H1 (cell line): ENCODE data around the gene CTDP1. TPM values are rescaled to one million over a fixed set of nuclear protein-coding genes. Genes with fewer than 3 reads are reported as not detected.

Experiments used
- CTCF ChIA-PET: fragments of 300-600 bp; sonication (Branson Sonifier 250); formaldehyde crosslinking; loops from one replicate; lab custom pipeline; 2021; ENCODE audit not compliant: partially characterized antibody; lab: Charles Lee
- POLR2A ChIA-PET: fragments of 300-600 bp; sonication (Branson Sonifier 250); formaldehyde crosslinking; loops from one replicate; lab custom pipeline; 2021; ENCODE audit warnings: inconsistent platforms; ENCODE audit not compliant: partially characterized antibody; lab: Charles Lee
- DNase-seq, 2 experiments: peaks; one replicate each; pipeline versions ENCODE4 v3.0.0 to v3.0.0-alpha.2; 2010 to 2022; ENCODE audit warnings: low spot score in 2 of 2, low read depth in 1 of 2, mixed read lengths in 1 of 2
- FAIRE-seq: peaks from 2 replicates; lab custom pipeline; 2011; peaks lifted over from hg19 to GRCh38; lab: Jason Lieb, UNC
- H2AFZ ChIP-seq: 2 replicates; pipeline ENCODE4 v1.8.1; 2012; ENCODE audit warnings: low read length, inconsistent platforms
- H2AK5ac ChIP-seq: 2 replicates; pipeline ENCODE4 v1.6.1; 2013; ENCODE audit warnings: low read depth, low read length
- H2BK120ac ChIP-seq: replicated peaks from 2 replicates; pipeline ENCODE3; 2013; ENCODE audit warnings: low read depth, low read length, inconsistent platforms
- H2BK12ac ChIP-seq: 2 replicates; pipeline ENCODE4 v1.6.1; 2013; ENCODE audit warnings: low read depth, low read length
- H2BK15ac ChIP-seq: 2 replicates; pipeline ENCODE4 v1.6.1; 2013; ENCODE audit warnings: low read length
- H2BK20ac ChIP-seq: 2 replicates; pipeline ENCODE4 v1.6.1; 2013; ENCODE audit warnings: low read length
- H2BK5ac ChIP-seq: 2 replicates; pipeline ENCODE4 v1.6.1; 2013; ENCODE audit warnings: low read depth, low read length
- H3K14ac ChIP-seq: 2 replicates; pipeline ENCODE4 v1.6.1; 2013; ENCODE audit warnings: inconsistent platforms; ENCODE audit not compliant: insufficient read length
- H3K18ac ChIP-seq: 2 replicates; pipeline ENCODE4 v1.6.1; 2013; ENCODE audit warnings: low read length; ENCODE audit errors: extremely low read depth
- H3K23ac ChIP-seq: 2 replicates; pipeline ENCODE4 v1.6.1; 2013; ENCODE audit warnings: inconsistent platforms; ENCODE audit not compliant: insufficient read length
- H3K23me2 ChIP-seq: 2 replicates; pipeline ENCODE4 v1.6.1; 2013; ENCODE audit warnings: low read depth, low read length
- H3K27ac ChIP-seq: 2 replicates; pipeline ENCODE4 v1.6.1; 2011; ENCODE audit warnings: low read depth, low read length, inconsistent platforms
- H3K27me3 ChIP-seq, 4 experiments: replicated peaks in 1 of 4; 1 replicate in 1 of 4; 2 replicates in 3 of 4; pipeline versions ENCODE4 v1.6.1 to v1.8.1; 2011 to 2013; ENCODE audit warnings: low read length in 3 of 4, mild to moderate bottlenecking in 3 of 4, inconsistent platforms in 2 of 4, mixed read lengths in 2 of 4, moderate library complexity in 1 of 4; ENCODE audit not compliant: control insufficient read depth in 3 of 4, insufficient read depth in 3 of 4; ENCODE audit errors: extremely low read depth in 1 of 4
- H3K36me3 ChIP-seq, 4 experiments: 2 replicates each; pipeline versions ENCODE4 v1.6.1 to v1.8.1; 2011 to 2013; ENCODE audit warnings: mild to moderate bottlenecking in 4 of 4, low read length in 3 of 4, moderate library complexity in 2 of 4, control low read depth in 1 of 4, inconsistent platforms in 1 of 4; ENCODE audit not compliant: insufficient read depth in 4 of 4, control insufficient read depth in 2 of 4
- H3K4ac ChIP-seq: replicated peaks from 2 replicates; pipeline ENCODE3; 2013; ENCODE audit warnings: low read length, low read depth, mixed read lengths, inconsistent platforms; ENCODE audit not compliant: insufficient read length
- H3K4me1 ChIP-seq, 4 experiments: replicated peaks in 1 of 4; 1 replicate in 1 of 4; 2 replicates in 3 of 4; pipeline versions ENCODE4 v1.6.1 to v1.8.1; 2011 to 2013; ENCODE audit warnings: low read length in 3 of 4, inconsistent platforms in 2 of 4, mixed read lengths in 1 of 4; ENCODE audit not compliant: insufficient read depth in 4 of 4, control insufficient read depth in 3 of 4
- H3K4me2 ChIP-seq, 2 experiments: 2 replicates each; pipeline versions ENCODE4 v1.6.1 to v1.8.1; 2011 to 2013; ENCODE audit warnings: low read depth in 2 of 2, low read length in 2 of 2, control low read depth in 1 of 2, inconsistent platforms in 1 of 2, mild to moderate bottlenecking in 1 of 2; ENCODE audit not compliant: insufficient read depth in 1 of 2
- H3K4me3 ChIP-seq, 4 experiments: fragments of 200-600, 300-600 bp in 1 of 4; sonication (generic), shearing (Covaris generic), sonication (Bioruptor Twin) in 1 of 4; 2 replicates each; pipeline versions ENCODE4 v1.5.1 to v1.8.1; 2011 to 2016; ENCODE audit warnings: low read length in 4 of 4, low read depth in 3 of 4, control low read depth in 2 of 4, inconsistent platforms in 2 of 4, mild to moderate bottlenecking in 2 of 4, mixed read lengths in 1 of 4, moderate library complexity in 1 of 4; ENCODE audit not compliant: insufficient read depth in 2 of 4; ENCODE audit errors: extremely low read depth in 1 of 4
- H3K56ac ChIP-seq: replicated peaks from 2 replicates; pipeline ENCODE3; 2013; ENCODE audit warnings: low read depth, mild to moderate bottlenecking, mixed read lengths, low read length, inconsistent platforms; ENCODE audit not compliant: insufficient read length
- H3K79me1 ChIP-seq: 2 replicates; pipeline ENCODE4 v1.6.1; 2013; ENCODE audit warnings: low read depth, low read length, control low read depth
- H3K79me2 ChIP-seq, 2 experiments: 2 replicates each; pipeline versions ENCODE4 v1.6.1 to v1.8.1; 2012 to 2013; ENCODE audit warnings: low read length in 2 of 2, mild to moderate bottlenecking in 2 of 2, inconsistent platforms in 1 of 2; ENCODE audit not compliant: insufficient read depth in 2 of 2, control insufficient read depth in 1 of 2
- H3K9ac ChIP-seq, 4 experiments: replicated peaks in 1 of 4; 1 replicate in 1 of 4; 2 replicates in 3 of 4; pipeline versions ENCODE4 v1.6.1 to v1.8.1; 2011 to 2013; ENCODE audit warnings: low read depth in 3 of 4, low read length in 3 of 4, control low read depth in 2 of 4, mild to moderate bottlenecking in 2 of 4, moderate library complexity in 2 of 4, inconsistent platforms in 1 of 4; ENCODE audit errors: extremely low read depth in 1 of 4
- H3K9me3 ChIP-seq, 2 experiments: 2 replicates each; pipeline versions ENCODE4 v1.6.1 to v1.8.1; 2012 to 2013; ENCODE audit warnings: mild to moderate bottlenecking in 2 of 2, moderate library complexity in 2 of 2, control low read depth in 1 of 2, inconsistent platforms in 1 of 2, low read depth in 1 of 2, low read length in 1 of 2, mixed read lengths in 1 of 2; ENCODE audit not compliant: insufficient read depth in 2 of 2
- H4K20me1 ChIP-seq, 2 experiments: replicated peaks in 1 of 2; 2 replicates each; pipeline versions ENCODE3 to v1.8.1; 2011 to 2013; ENCODE audit warnings: inconsistent platforms in 2 of 2, low read length in 2 of 2, mild to moderate bottlenecking in 1 of 2; ENCODE audit not compliant: insufficient read depth in 2 of 2, control insufficient read depth in 1 of 2
- H4K5ac ChIP-seq: 2 replicates; pipeline ENCODE4 v1.6.1; 2013; ENCODE audit warnings: low read length, low read depth, mixed read lengths, inconsistent platforms; ENCODE audit not compliant: insufficient read length
- H4K8ac ChIP-seq: 2 replicates; pipeline ENCODE4 v1.8.0; 2013; ENCODE audit warnings: mild to moderate bottlenecking, moderate library complexity, low read length, inconsistent platforms; ENCODE audit not compliant: insufficient read depth; ENCODE audit errors: extremely low read depth
- H4K91ac ChIP-seq: replicated peaks from 2 replicates; pipeline ENCODE3; 2013; ENCODE audit warnings: low read length, mixed read lengths, inconsistent platforms; ENCODE audit not compliant: insufficient read length
- FOSL1 ChIP-seq: IDR thresholded peaks from 2 replicates; pipeline ENCODE4 v1.6.1; 2011; ENCODE audit warnings: mild to moderate bottlenecking, low read depth, low read length, moderate library complexity; ENCODE audit not compliant: insufficient read depth
- GTF2F1 ChIP-seq: IDR thresholded peaks from 2 replicates; pipeline ENCODE4 v1.6.1; 2012; ENCODE audit warnings: low read depth, low read length, improper control_type of control experiment, borderline replicate concordance
- RBBP5 ChIP-seq: IDR thresholded peaks from 2 replicates; pipeline ENCODE4 v1.7.1; 2012; ENCODE audit warnings: low read depth, mild to moderate bottlenecking, inconsistent platforms, low read length, moderate library complexity, borderline replicate concordance
- SP2 ChIP-seq: IDR thresholded peaks from 2 replicates; pipeline ENCODE4 v1.6.1; 2012; ENCODE audit warnings: mild to moderate bottlenecking, low read length, inconsistent platforms
- SUZ12 ChIP-seq: fragments of 200-600 bp; sonication (generic); IDR thresholded peaks from 2 replicates; pipeline ENCODE4 v1.6.1; 2012; ENCODE audit warnings: mild to moderate bottlenecking, inconsistent platforms, low read length, moderate library complexity, mixed read lengths
- WGBS, 2 experiments: shearing (Covaris generic) in 1 of 2; methylation state at CpG; one replicate each; pipeline versions ENCODE4 v1.1.6 to v1.1.7; 2013 to 2015; ENCODE audit warnings: low lambda C conversion rate in 2 of 2, mixed read lengths in 2 of 2, inconsistent platforms in 1 of 2, low coverage in 1 of 2, missing lambda C conversion rate in 1 of 2; ENCODE audit not compliant: insufficient replicate concordance in 2 of 2, insufficient coverage in 1 of 2, insufficient read length in 1 of 2; ENCODE audit errors: extremely low coverage in 1 of 2, missing lambda C conversion rate in 1 of 2; 5-methylcytosine and 5-hydroxymethylcytosine counted together
- polyA plus RNA-seq, 7 experiments: library from polyadenylated mRNA; depleted of rRNA in 3 of 7; stranded (reverse) in 5 of 7; unstranded in 2 of 7; fragments of >200 nt in 5 of 7; fragments of 200-250 nt in 2 of 7; gene quantifications; 1 replicate in 5 of 7; 2 replicates in 1 of 7; 4 replicates in 1 of 7; pipeline versions ENCODE4 v1.2.1 to v1.2.3, GENCODE V29; 2011 to 2013; ENCODE audit warnings: missing spikeins in 2 of 7, mixed read lengths in 2 of 7
- total RNA-seq: library from RNA; stranded (reverse); fragmentation: NEBNext Ultra II Directional; extraction: Animal tissue kit (Norgen Biotek cat#: 25700); gene quantifications from 2 replicates; pipeline ENCODE4 v1.2.1, GENCODE V29; 2021

CTDP1 gene
- total and polyA plus RNA-seq, 2 of the 8 experiments (the other 6 are each of a cell fraction or from before 2014, with no cell fraction given): 16.6 to 37.0 TPM

DNA sequence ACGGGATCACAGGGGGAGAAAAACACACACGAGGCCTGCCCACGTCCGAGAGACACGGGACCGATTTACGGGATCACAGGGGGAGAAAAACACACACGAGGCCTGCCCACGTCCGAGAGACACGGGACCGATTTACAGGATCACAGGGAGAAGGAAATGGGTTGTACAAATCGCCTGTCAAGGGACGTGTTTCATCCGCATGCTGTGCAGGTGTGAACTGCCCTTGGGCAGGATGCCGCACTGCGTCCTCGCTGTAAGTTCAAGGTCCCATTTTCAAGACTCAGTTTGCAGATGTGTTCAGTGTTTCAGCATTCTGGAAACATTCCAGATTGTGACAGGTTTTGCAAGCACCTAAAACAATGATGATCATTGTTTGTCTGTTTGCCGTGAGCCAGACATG, 115.8 kb downstream of the CTDP1 start:
- Histone ChIP-seq H3K23ac (no peak overlapping the region), H2AK5ac (no peak overlapping the region), H3K27me3 (peaks cover 22 to 43% (median 39%) of the 10 kb centered on the region in 4 experiments), H3K4me3 (no peak overlapping the region), H2BK5ac (no peak overlapping the region), H2BK120ac (no peak overlapping the region), H3K79me1 (no peaks in the 10 kb centered on the region), H3K56ac (no peak overlapping the region), H3K4me1 (peaks cover 0 to 12% (median 5%) of the 10 kb centered on the region in 4 experiments; a peak in 5 of 7 replicates), H3K18ac (no peak overlapping the region), H4K91ac (no peak overlapping the region), H2BK20ac (no peak overlapping the region), H3K9me3 (no peaks in the 10 kb centered on the region), H2AFZ (no peak overlapping the region), H3K14ac (no peak overlapping the region), H3K79me2 (no peaks in the 10 kb centered on the region), H4K20me1 (peaks cover 1 to 6% of the 10 kb centered on the region in 2 experiments), H3K36me3 (no peaks in the 10 kb centered on the region), H4K8ac (no peak overlapping the region), H3K27ac (no peak overlapping the region), H3K9ac (no peak overlapping the region), H2BK12ac (no peak overlapping the region), H4K5ac (no peak overlapping the region), H3K4me2 (no peak overlapping the region), H3K23me2 (peaks cover 8% of the 10 kb centered on the region; the same call in 1 of the 2 replicates), H2BK15ac (no peak overlapping the region), H3K4ac (no peak overlapping the region)
- DNase-seq: no peak
- no peak for FAIRE-seq
- CTCF ChIA-PET: no interaction called here
- TF ChIP-seq FOSL1: no peak
- TF ChIP-seq GTF2F1: no peak
- no peak for TF ChIP-seq SP2
- no peak for TF ChIP-seq RBBP5
- no peak for TF ChIP-seq SUZ12
- 95% methylated on average over 17 of the region's 19 CpGs; no CpG with 5 or more reads in 1 of the 2 experiments for WGBS, 2 experiments
- POLR2A ChIA-PET: no interaction called here
